IMR-90 (cell line): Measurements from ENCODE around the gene BAZ2B. TPM values are rescaled to one million over a fixed set of nuclear protein-coding genes. Genes with fewer than 3 reads are reported as not detected.

ENCODE experiments used
- ATAC-seq: fragments of 200-7000 bp; cut with Tn5 transposase; 2 replicates; pipeline ENCODE4 v1.9.1; 2020; ENCODE audit warnings: low read depth, mild to moderate bottlenecking, moderate library complexity
- BruUV-seq: library from RNA; stranded (reverse); fragments of 400-500 nt; replicated peaks from 2 replicates; lab custom pipeline; 2021; lab: Mats Ljungman, UMichigan
- CTCF ChIA-PET: fragments of 300-600 bp; formaldehyde crosslinking; extraction: SDS; loops from one replicate; lab custom pipeline; 2021; ENCODE audit warnings: antibody characterized with exemption; lab: Yijun Ruan, JAX
- POLR2A ChIA-PET: fragments of 300-600 bp; sonication (Branson Sonifier 250); formaldehyde crosslinking; loops from one replicate; lab custom pipeline; 2022; ENCODE audit warnings: antibody characterized with exemption; ENCODE audit not compliant: unreplicated experiment; lab: Charles Lee
- DNase-seq: peaks from one replicate; pipeline ENCODE4 v3.0.0; 2013
- H2AFZ ChIP-seq: replicated peaks from 2 replicates; pipeline ENCODE3; 2013; ENCODE audit warnings: low read length, mild to moderate bottlenecking; ENCODE audit not compliant: poor library complexity
- H2AK5ac ChIP-seq: 2 replicates; pipeline ENCODE4 v1.6.1; 2013; ENCODE audit warnings: low read depth, low read length, inconsistent platforms
- H2AK9ac ChIP-seq: replicated peaks from 2 replicates; pipeline ENCODE3; 2013; ENCODE audit warnings: mild to moderate bottlenecking, low read depth, low read length, moderate library complexity; ENCODE audit not compliant: poor library complexity
- H2BK120ac ChIP-seq: 2 replicates; pipeline ENCODE4 v1.6.1; 2013; ENCODE audit warnings: low read depth, low read length, inconsistent platforms
- H2BK15ac ChIP-seq: 3 replicates; pipeline ENCODE4 v1.6.1; 2013; ENCODE audit warnings: low read depth, low read length, inconsistent platforms
- H2BK20ac ChIP-seq: 2 replicates; pipeline ENCODE4 v1.6.1; 2013; ENCODE audit warnings: low read depth, mild to moderate bottlenecking, inconsistent platforms, low read length, moderate library complexity
- H2BK5ac ChIP-seq: 2 replicates; pipeline ENCODE4 v1.6.1; 2013; ENCODE audit warnings: mild to moderate bottlenecking, low read depth, low read length, inconsistent platforms; ENCODE audit not compliant: poor library complexity, severe bottlenecking
- H3K14ac ChIP-seq: replicated peaks from 2 replicates; pipeline ENCODE4 v1.6.1; 2013; ENCODE audit warnings: low read depth, low read length, inconsistent platforms
- H3K18ac ChIP-seq: 2 replicates; pipeline ENCODE4 v1.6.1; 2013; ENCODE audit warnings: low read depth, low read length, control low read depth
- H3K23ac ChIP-seq: 2 replicates; pipeline ENCODE4 v1.6.1; 2013; ENCODE audit warnings: low read depth, low read length, inconsistent platforms
- H3K27ac ChIP-seq: 2 replicates; pipeline ENCODE4 v1.5.1; 2013; ENCODE audit warnings: mild to moderate bottlenecking, control low read depth, low read length; ENCODE audit not compliant: insufficient read depth
- H3K27me3 ChIP-seq: 2 replicates; pipeline ENCODE4 v1.6.1; 2013; ENCODE audit warnings: low read length; ENCODE audit not compliant: control insufficient read depth, insufficient read depth
- H3K36me3 ChIP-seq: 2 replicates; pipeline ENCODE4 v1.6.1; 2013; ENCODE audit warnings: low read length, mixed read lengths; ENCODE audit not compliant: control insufficient read depth, insufficient read depth
- H3K4ac ChIP-seq: 2 replicates; pipeline ENCODE4 v1.6.1; 2013; ENCODE audit warnings: low read depth, low read length, inconsistent platforms
- H3K4me1 ChIP-seq: 2 replicates; pipeline ENCODE4 v1.6.1; 2013; ENCODE audit warnings: low read length, mixed read lengths; ENCODE audit not compliant: control insufficient read depth, insufficient read depth
- H3K4me2 ChIP-seq: 2 replicates; pipeline ENCODE4 v1.6.1; 2013; ENCODE audit warnings: low read depth, mild to moderate bottlenecking, control low read depth, low read length, moderate library complexity
- H3K4me3 ChIP-seq: 2 replicates; pipeline ENCODE4 v1.5.1; 2013; ENCODE audit warnings: low read depth, mild to moderate bottlenecking, control low read depth, low read length, moderate library complexity; ENCODE audit not compliant: insufficient read depth
- H3K56ac ChIP-seq: 2 replicates; pipeline ENCODE4 v1.6.1; 2013; ENCODE audit warnings: low read length, inconsistent platforms; ENCODE audit not compliant: insufficient read depth; ENCODE audit errors: extremely low read depth
- H3K79me1 ChIP-seq, 2 experiments: 2 replicates each; pipeline ENCODE4 v1.6.1; 2013; ENCODE audit warnings: low read length in 2 of 2, inconsistent platforms in 1 of 2, low read depth in 1 of 2
- H3K9ac ChIP-seq: 2 replicates; pipeline ENCODE4 v1.6.1; 2013; ENCODE audit warnings: low read depth, low read length, control low read depth
- H3K9me1 ChIP-seq: 2 replicates; pipeline ENCODE4 v1.6.1; 2013; ENCODE audit warnings: low read length, inconsistent platforms; ENCODE audit not compliant: insufficient read depth
- H3K9me3 ChIP-seq: 2 replicates; pipeline ENCODE4 v1.6.1; 2013; ENCODE audit warnings: low read length; ENCODE audit not compliant: control insufficient read depth, insufficient read depth
- H4K20me1 ChIP-seq: 2 replicates; pipeline ENCODE4 v1.6.1; 2013; ENCODE audit warnings: low read length, inconsistent platforms; ENCODE audit not compliant: insufficient read depth
- H4K5ac ChIP-seq: 2 replicates; pipeline ENCODE4 v1.6.1; 2013; ENCODE audit warnings: mild to moderate bottlenecking, low read depth, low read length, control low read depth
- H4K8ac ChIP-seq, 2 experiments: 2 replicates each; pipeline ENCODE4 v1.6.1; 2013; ENCODE audit warnings: low read depth in 2 of 2, low read length in 2 of 2, control low read depth in 1 of 2, inconsistent platforms in 1 of 2
- H4K91ac ChIP-seq: 2 replicates; pipeline ENCODE4 v1.6.1; 2013; ENCODE audit warnings: low read depth, low read length, inconsistent platforms; ENCODE audit not compliant: insufficient read depth
- FOS ChIP-seq: fragments of 150-350 bp; IDR thresholded peaks from 2 replicates; pipeline ENCODE4 v1.6.1; 2016; ENCODE audit warnings: low read depth, low read length
- MAFK ChIP-seq: IDR thresholded peaks from 2 replicates; pipeline ENCODE4 v1.6.1; 2012; ENCODE audit warnings: low read depth, low read length, improper control_type of control experiment
- MAZ ChIP-seq: IDR thresholded peaks from 2 replicates; pipeline ENCODE4 v1.6.1; 2012; ENCODE audit warnings: low read depth, mild to moderate bottlenecking, low read length, improper control_type of control experiment, moderate library complexity, borderline replicate concordance
- MXI1 ChIP-seq: IDR thresholded peaks from 2 replicates; pipeline ENCODE4 v1.6.1; 2012; ENCODE audit warnings: low read depth, mild to moderate bottlenecking, low read length, moderate library complexity, borderline replicate concordance
- NFE2L2 ChIP-seq: fragments of 150-350 bp; IDR thresholded peaks from 2 replicates; pipeline ENCODE4 v1.6.1; 2016; ENCODE audit warnings: low read depth, mild to moderate bottlenecking, low read length
- POLR2A ChIP-seq: IDR thresholded peaks from 2 replicates; pipeline ENCODE4 v1.6.1; 2012; ENCODE audit warnings: mild to moderate bottlenecking, low read depth, low read length
- WGBS, 2 experiments: methylation state at CpG; one replicate each; pipeline versions ENCODE4 v1.1.5 to v1.1.7; 2013; ENCODE audit warnings: missing lambda C conversion rate in 2 of 2; ENCODE audit not compliant: insufficient read length in 1 of 2; ENCODE audit errors: extremely low coverage in 2 of 2; 5-methylcytosine and 5-hydroxymethylcytosine counted together
- dilution Hi-C: fragments of 300-500 bp; cut with HindIII; formaldehyde crosslinking; loops from one replicate; pipeline ENCODE4 v1.14.3; 2018; ENCODE audit warnings: low sequenced_read_pairs; ENCODE audit not compliant: unreplicated experiment
- in situ Hi-C: fragments of 300-500 bp; cut with MboI; formaldehyde crosslinking; loops from 3 replicates; pipeline ENCODE4 v1.14.3; 2019; ENCODE audit warnings: low sequenced_read_pairs, inconsistent platforms, mixed read lengths
- intact Hi-C: fragments of 100-400 bp; cut with micrococcal nuclease; formaldehyde crosslinking; loops from 2 replicates; pipeline ENCODE4 v1.10.0; 2022
- polyA plus RNA-seq, 3 experiments: library from polyadenylated mRNA; depleted of rRNA; stranded (reverse); fragments of >200 nt; gene quantifications; 2 replicates each; pipeline ENCODE4 v1.2.3, GENCODE V29; 2012; ENCODE audit warnings: low replicate concordance in 1 of 3
- total RNA-seq: library from RNA; depleted of rRNA; stranded (reverse); fragments of >200 nt; gene quantifications from 2 replicates; pipeline ENCODE4 v1.2.3, GENCODE V29; 2012
- TF ChIP-seq, protein P1 (sequence below): fragments of 150-350 bp; IDR thresholded peaks from 2 replicates; pipeline ENCODE4 v1.6.1; 2016; ENCODE audit warnings: low read depth, mild to moderate bottlenecking, low read length, moderate library complexity, borderline replicate concordance
- TF ChIP-seq, protein P2 (sequence below): fragments of 150-350 bp; IDR thresholded peaks from 2 replicates; pipeline ENCODE4 v1.6.1; 2017; ENCODE audit warnings: mild to moderate bottlenecking, antibody characterized with exemption, low read length, low read depth

Gene BAZ2B
- total and polyA plus RNA-seq, 2 of the 4 experiments (the other 2 are of a cell fraction), result 8.9 to 42.1 TPM

- POLR2A ChIA-PET, result no interaction called here
- CTCF ChIA-PET, result interaction anchor here (0.6 to 1.3 kb wide), 2 partner anchors 20 to 63 kb away, joined by 3 read pairs; no protein-coding TSS in a partner anchor
- no peak overlapping the region for H3K4me2 ChIP-seq
Observed at GRCh38 chr2:159518321-159519005, 97.9 kb downstream of the BAZ2B start.

More at GRCh38 chr2:159518321-159519005, 97.9 kb downstream of the BAZ2B start:
- Histone ChIP-seq H2AFZ (no peak overlapping the region), H3K36me3 (no peaks in the 10 kb centered on the region), H3K27ac (no peak overlapping the region), H4K91ac (no peak overlapping the region), H3K56ac (no peak overlapping the region), H4K8ac (no peak overlapping the region), H3K79me1 (peaks cover 0 to 14% of the 10 kb centered on the region in 2 experiments; a peak in 3 of 4 replicates), H2BK20ac (no peak overlapping the region), H3K4me3 (no peak overlapping the region), H4K5ac (no peak overlapping the region), H2AK9ac (no peak overlapping the region), H3K14ac (no peak overlapping the region), H3K23ac (no peak overlapping the region), H2BK120ac (no peak overlapping the region), H3K4me1 (no peaks in the 10 kb centered on the region), H3K4ac (no peak overlapping the region), H2BK5ac (no peak overlapping the region), H3K9ac (no peak overlapping the region), H2AK5ac (no peak overlapping the region), H3K18ac (no peak overlapping the region), H3K27me3 (no peaks in the 10 kb centered on the region), H4K20me1 (no peaks in the 10 kb centered on the region), H3K9me3 (no peaks in the 10 kb centered on the region), H3K9me1 (0 out of 2 replicates have a peak, but pooled peaks cover 2% of the 10 kb centered on the region), H2BK15ac (no peak overlapping the region)
- no CpG with 5 or more reads among the region's 3 CpGs for WGBS, 2 experiments
- dilution Hi-C loops, result no loop called here
- TF ChIP-seq MXI1, result no peak
- TF ChIP-seq, protein P1, sequence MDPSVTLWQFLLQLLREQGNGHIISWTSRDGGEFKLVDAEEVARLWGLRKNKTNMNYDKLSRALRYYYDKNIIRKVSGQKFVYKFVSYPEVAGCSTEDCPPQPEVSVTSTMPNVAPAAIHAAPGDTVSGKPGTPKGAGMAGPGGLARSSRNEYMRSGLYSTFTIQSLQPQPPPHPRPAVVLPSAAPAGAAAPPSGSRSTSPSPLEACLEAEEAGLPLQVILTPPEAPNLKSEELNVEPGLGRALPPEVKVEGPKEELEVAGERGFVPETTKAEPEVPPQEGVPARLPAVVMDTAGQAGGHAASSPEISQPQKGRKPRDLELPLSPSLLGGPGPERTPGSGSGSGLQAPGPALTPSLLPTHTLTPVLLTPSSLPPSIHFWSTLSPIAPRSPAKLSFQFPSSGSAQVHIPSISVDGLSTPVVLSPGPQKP, result no peak
- no peak for TF ChIP-seq MAZ
- TF ChIP-seq, protein P2, sequence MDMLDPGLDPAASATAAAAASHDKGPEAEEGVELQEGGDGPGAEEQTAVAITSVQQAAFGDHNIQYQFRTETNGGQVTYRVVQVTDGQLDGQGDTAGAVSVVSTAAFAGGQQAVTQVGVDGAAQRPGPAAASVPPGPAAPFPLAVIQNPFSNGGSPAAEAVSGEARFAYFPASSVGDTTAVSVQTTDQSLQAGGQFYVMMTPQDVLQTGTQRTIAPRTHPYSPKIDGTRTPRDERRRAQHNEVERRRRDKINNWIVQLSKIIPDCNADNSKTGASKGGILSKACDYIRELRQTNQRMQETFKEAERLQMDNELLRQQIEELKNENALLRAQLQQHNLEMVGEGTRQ, result no peak
- no peak for TF ChIP-seq MAFK
- no peak for TF ChIP-seq NFE2L2
- no peak for TF ChIP-seq POLR2A
- TF ChIP-seq FOS, result no peak
- DNase-seq (no peak), ATAC-seq (no peak)
- in situ Hi-C loops, result no loop called here
- BruUV-seq, result no TSS peak
- intact Hi-C loops, result no loop called here
